Measurements from ENCODE around the gene CD80. TPM values are rescaled to one million over a fixed set of nuclear protein-coding genes. Genes with fewer than 3 reads are reported as not detected.

Gene CD80
- total RNA-seq, 1 experiment from 2014 or later = not detected

DNA sequence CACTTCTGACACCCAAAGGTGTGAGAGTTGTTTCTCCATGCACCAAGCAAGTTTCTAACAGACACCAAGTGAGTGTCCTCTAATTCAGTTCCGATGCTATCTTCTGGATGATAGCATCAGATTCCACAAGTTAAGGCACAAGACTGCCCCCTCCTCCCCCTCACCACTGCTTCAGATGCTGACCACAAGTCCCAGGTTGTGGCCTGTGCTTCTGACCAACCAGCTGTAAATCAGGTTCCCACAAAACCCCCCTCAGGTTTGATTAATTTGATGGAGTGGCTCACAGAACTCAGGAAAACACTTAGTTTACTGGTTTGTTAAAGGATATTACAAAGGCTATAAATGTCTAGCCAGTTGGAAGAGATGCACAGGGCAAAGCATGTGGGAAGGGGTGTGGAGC, 31.3 kb upstream of the CD80 start:
- ChIA-PET CTCF (no interaction called here), RAD21 (ENCODE audit: low non-redundant PET in 1 of 2, low total read pairs in 2 of 2, uncharacterized antibody in 2 of 2, unreplicated experiment in 2 of 2) (no interaction called here), POLR2A (interaction anchor here (0.7 kb wide), 1 partner anchor 350 kb away, joined by 3 read pairs; no protein-coding TSS in a partner anchor)
- H3K9ac ChIP-seq (ENCODE audit: low read length) = no peak overlapping the region
- H3K4me2 ChIP-seq (ENCODE audit: low read length) = no peak overlapping the region
- ATAC-seq = no peak
- 0 out of 2 replicates have a peak, but pooled peaks cover 8% of the 10 kb centered on the region for H3K27me3 ChIP-seq (ENCODE audit: insufficient read depth, low read length)
- no peaks in the 10 kb centered on the region for H3K9me3 ChIP-seq (ENCODE audit: control insufficient read depth in 1 of 2, insufficient read depth in 1 of 2, low read depth in 1 of 2, low read length in 2 of 2)
- H3K27ac ChIP-seq (ENCODE audit: low read depth, low read length) = no peak overlapping the region
- H3K79me2 ChIP-seq (ENCODE audit: insufficient read depth, low read length) = no peaks in the 10 kb centered on the region
- no peak overlapping the region for H2AFZ ChIP-seq (ENCODE audit: low read depth, low read length, poor library complexity, severe bottlenecking)
- BruUV-seq (replicated peaks) = no TSS peak
- intact Hi-C loops (cut with micrococcal nuclease) = no loop called here
- no peaks in the 10 kb centered on the region for H3K36me3 ChIP-seq (ENCODE audit: control insufficient read depth in 1 of 2, insufficient read depth in 2 of 2, low read length in 2 of 2)
- no peak overlapping the region for H3K4me3 ChIP-seq (replicated peaks in 1 of 2; ENCODE audit: low read depth in 1 of 2, low read length in 2 of 2)
- TF ChIP-seq YY1 (IDR thresholded peaks at IDR 0.05; ENCODE audit: extremely low read depth, insufficient replicate concordance, low read depth, low read length) (no peak), CBX3 (IDR thresholded peaks at IDR 0.05; ENCODE audit: low read depth) (no peak), SP1 (IDR thresholded peaks at IDR 0.05; ENCODE audit: low read depth) (no peak), EZH2 (IDR thresholded peaks at IDR 0.05) (no peak), ZFX (IDR thresholded peaks at IDR 0.05) (no peak), REST (IDR thresholded peaks at IDR 0.05; ENCODE audit: low read depth) (no peak), ELF1 (IDR thresholded peaks at IDR 0.05; ENCODE audit: borderline replicate concordance, low read depth) (no peak), POLR2A (IDR thresholded peaks at IDR 0.05; ENCODE audit: borderline replicate concordance, extremely low read depth, insufficient read depth, insufficient read length) (no peak), ZBTB33 (IDR thresholded peaks at IDR 0.05; ENCODE audit: extremely low read depth, insufficient replicate concordance, low read length) (no peak), ATF3 (IDR thresholded peaks at IDR 0.05) (no peak), POLR2AphosphoS5 (IDR thresholded peaks at IDR 0.05; ENCODE audit: low read depth, low read length) (no peak), CEBPB (IDR thresholded peaks at IDR 0.05; ENCODE audit: low read depth) (no peak), EGR1 (IDR thresholded peaks at IDR 0.05; ENCODE audit: low read depth) (no peak), FOSL1 (IDR thresholded peaks at IDR 0.05; ENCODE audit: low read depth) (no peak), ZNF274 (IDR thresholded peaks at IDR 0.05; ENCODE audit: low read depth, low read length) (no peak)
- TF ChIP-seq, protein P1, sequence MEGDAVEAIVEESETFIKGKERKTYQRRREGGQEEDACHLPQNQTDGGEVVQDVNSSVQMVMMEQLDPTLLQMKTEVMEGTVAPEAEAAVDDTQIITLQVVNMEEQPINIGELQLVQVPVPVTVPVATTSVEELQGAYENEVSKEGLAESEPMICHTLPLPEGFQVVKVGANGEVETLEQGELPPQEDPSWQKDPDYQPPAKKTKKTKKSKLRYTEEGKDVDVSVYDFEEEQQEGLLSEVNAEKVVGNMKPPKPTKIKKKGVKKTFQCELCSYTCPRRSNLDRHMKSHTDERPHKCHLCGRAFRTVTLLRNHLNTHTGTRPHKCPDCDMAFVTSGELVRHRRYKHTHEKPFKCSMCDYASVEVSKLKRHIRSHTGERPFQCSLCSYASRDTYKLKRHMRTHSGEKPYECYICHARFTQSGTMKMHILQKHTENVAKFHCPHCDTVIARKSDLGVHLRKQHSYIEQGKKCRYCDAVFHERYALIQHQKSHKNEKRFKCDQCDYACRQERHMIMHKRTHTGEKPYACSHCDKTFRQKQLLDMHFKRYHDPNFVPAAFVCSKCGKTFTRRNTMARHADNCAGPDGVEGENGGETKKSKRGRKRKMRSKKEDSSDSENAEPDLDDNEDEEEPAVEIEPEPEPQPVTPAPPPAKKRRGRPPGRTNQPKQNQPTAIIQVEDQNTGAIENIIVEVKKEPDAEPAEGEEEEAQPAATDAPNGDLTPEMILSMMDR (IDR thresholded peaks at IDR 0.05 in 2 of 3, conservative IDR thresholded peaks at IDR 0.05 in 1 of 3; ENCODE audit: borderline replicate concordance in 1 of 3, insufficient read depth in 1 of 3, low read depth in 2 of 3, low read length in 2 of 3) = no peak
- TF ChIP-seq, protein P2, sequence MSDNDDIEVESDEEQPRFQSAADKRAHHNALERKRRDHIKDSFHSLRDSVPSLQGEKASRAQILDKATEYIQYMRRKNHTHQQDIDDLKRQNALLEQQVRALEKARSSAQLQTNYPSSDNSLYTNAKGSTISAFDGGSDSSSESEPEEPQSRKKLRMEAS (IDR thresholded peaks at IDR 0.05) = no peak
- H3K9me2 ChIP-seq (ENCODE audit: insufficient read depth) = no peaks in the 10 kb centered on the region
- peaks cover 0 to under 1% of the 10 kb centered on the region in 2 experiments; a peak in 1 of 4 replicates for H3K4me1 ChIP-seq (ENCODE audit: control insufficient read depth in 1 of 2, insufficient read depth in 2 of 2, low read length in 2 of 2)
- H4K20me1 ChIP-seq (ENCODE audit: insufficient read depth) = no peaks in the 10 kb centered on the region
- DNase-seq (ENCODE audit: low read depth, low spot score) = no peak
